DMS53 treated with DMSO at 0.1 percent for 48 hours (cell line): ENCODE data around the gene TMEM259.

Experiments used
- DNase-seq: peaks from one replicate; lab custom pipeline; 2025; ENCODE audit not compliant: unreplicated experiment; lab: John Stamatoyannopoulos, UW

Gene TMEM259

GRCh38 chr19:990119-990571 is 30.8 kb downstream of the TMEM259 start:
- no peak for DNase-seq

GRCh38 chr19:989381-990081 is 31.4 kb downstream of the TMEM259 start:
- no peak for DNase-seq

GRCh38 chr19:988510-988909 is 32.4 kb downstream of the TMEM259 start:
- no peak for DNase-seq

GRCh38 chr19:988081-988480 is 32.8 kb downstream of the TMEM259 start:
- no peak for DNase-seq

- DNase-seq: no peak
Measured at GRCh38 chr19:986083-986482, 34.8 kb downstream of the TMEM259 start.

GRCh38 chr19:984165-984967 is 36.6 kb downstream of the TMEM259 start, which contains the start of gene WDR18:
TSS of gene WDR18 (plus strand) at chr19:984345. CDS start at chr19:984354, 9 bp downstream.
- peak; percentile 48 for DNase-seq

GRCh38 chr19:982567-983170 is 38.3 kb downstream of the TMEM259 start:
- no peak for DNase-seq

GRCh38 chr19:980133-980998 is 40.6 kb downstream of the TMEM259 start:
- no peak for DNase-seq

GRCh38 chr19:979318-979741 is 41.6 kb downstream of the TMEM259 start:
- no peak for DNase-seq

GRCh38 chr19:977058-977464 is 43.9 kb downstream of the TMEM259 start:
- no peak for DNase-seq

- DNase-seq: no peak
Measured at GRCh38 chr19:976476-976875, 44.4 kb downstream of the TMEM259 start.

GRCh38 chr19:974564-975257 is 46.2 kb downstream of the TMEM259 start:
- DNase-seq: no peak

GRCh38 chr19:973726-974563 is 47.0 kb downstream of the TMEM259 start:
- DNase-seq: no peak

GRCh38 chr19:972281-972680 is 48.6 kb downstream of the TMEM259 start:
- no peak for DNase-seq

- DNase-seq: no peak
Measured at GRCh38 chr19:971795-972194, 49.1 kb downstream of the TMEM259 start.

- no peak for DNase-seq
Measured at GRCh38 chr19:970695-971094, 50.2 kb downstream of the TMEM259 start.

- DNase-seq: no peak
Measured at GRCh38 chr19:966485-967088, 54.3 kb downstream of the TMEM259 start.

GRCh38 chr19:964761-965694 is 55.9 kb downstream of the TMEM259 start:
- DNase-seq: no peak
